Gastroesophageal sphincter (tissue), 3 donors: ENCODE results near the gene APOA4.

ENCODE experiments used
- CTCF ChIP-seq, 4 experiments: fragments of 200-600 bp in 2 of 4; fragments of 450-650 bp in 2 of 4; sonication (generic) in 1 of 4; IDR thresholded peaks; one replicate each; pipeline ENCODE4 v1.5.1; 2017 to 2019; ENCODE audit warnings: antibody characterized with exemption in 4 of 4, mild to moderate bottlenecking in 2 of 4, moderate library complexity in 2 of 4
- EP300 ChIP-seq: sonication (generic); formaldehyde crosslinking; IDR thresholded peaks from one replicate; pipeline ENCODE4 v1.6.1; 2017; ENCODE audit warnings: antibody characterized with exemption, mild to moderate bottlenecking
- POLR2A ChIP-seq, 2 donors: fragments of 450-650 bp; IDR thresholded peaks; one replicate each; pipeline ENCODE4 v1.6.1; 2017; ENCODE audit warnings: antibody characterized with exemption in 2 of 2, mild to moderate bottlenecking in 2 of 2, moderate library complexity in 1 of 2
- POLR2AphosphoS5 ChIP-seq: sonication (generic); formaldehyde crosslinking; IDR thresholded peaks from one replicate; pipeline ENCODE4 v1.6.1; 2017; ENCODE audit warnings: antibody characterized with exemption

- TF ChIP-seq CTCF (IDR thresholded peaks at IDR 0.05) (no peak), POLR2A (IDR thresholded peaks at IDR 0.05) (no peak), POLR2AphosphoS5 (no peak), EP300 (no peak)
These were observed 7.2 kb upstream of the APOA4 start for GRCh38 chr11:116830184-116830912.
